ENCODE data around the gene XAGE1B. TPM values are rescaled to one million over a fixed set of nuclear protein-coding genes. Genes with fewer than 3 reads are reported as not detected.

XAGE1B gene
- total and polyA plus RNA-seq, 2 of the 8 experiments (the other 6 are each of a cell fraction or from before 2014, with no cell fraction given), result not detected

GRCh38 chrX:52509916-52510315, 6.9 kb downstream of the XAGE1B start:
- no peak overlapping the region for H3K4me2 ChIP-seq (ENCODE audit: insufficient read depth in 1 of 2, low read depth in 2 of 2, low read length in 2 of 2)
- ChIA-PET CTCF (ENCODE audit: partially characterized antibody) (no interaction called here), POLR2A (ENCODE audit: partially characterized antibody) (no interaction called here)
- no peak overlapping the region for H2BK15ac ChIP-seq (ENCODE audit: low read length)
- no peaks in the 10 kb centered on the region for H4K20me1 ChIP-seq (replicated peaks in 1 of 2; ENCODE audit: control insufficient read depth in 1 of 2, insufficient read depth in 2 of 2, low read length in 2 of 2)
- no peak overlapping the region for H4K5ac ChIP-seq (ENCODE audit: insufficient read length, low read depth, low read length)
- DNase-seq (ENCODE audit: low read depth in 1 of 2, low spot score in 2 of 2) (no peak), FAIRE-seq (no peak)
- H2BK120ac ChIP-seq (replicated peaks; ENCODE audit: low read depth, low read length), result no peak overlapping the region
- H4K8ac ChIP-seq (ENCODE audit: extremely low read depth, insufficient read depth, low read length), result no peak overlapping the region
- no peaks in the 10 kb centered on the region for H3K9me3 ChIP-seq (ENCODE audit: insufficient read depth in 2 of 2, low read depth in 1 of 2, low read length in 1 of 2)
- H4K91ac ChIP-seq (replicated peaks; ENCODE audit: insufficient read length, low read length), result no peak overlapping the region
- no peak overlapping the region for H3K18ac ChIP-seq (ENCODE audit: extremely low read depth, low read length)
- H2AFZ ChIP-seq (ENCODE audit: low read length), result no peak overlapping the region
- H3K14ac ChIP-seq (ENCODE audit: insufficient read length), result no peak overlapping the region
- H2BK5ac ChIP-seq (ENCODE audit: low read depth, low read length), result no peak overlapping the region
- H3K4me3 ChIP-seq (ENCODE audit: extremely low read depth in 1 of 4, insufficient read depth in 2 of 4, low read depth in 3 of 4, low read length in 4 of 4), result no peak overlapping the region
- no peak overlapping the region for H3K27ac ChIP-seq (ENCODE audit: low read depth, low read length)
- no peak overlapping the region for H3K9ac ChIP-seq (replicated peaks in 1 of 4; ENCODE audit: extremely low read depth in 1 of 4, low read depth in 3 of 4, low read length in 3 of 4)
- no peak overlapping the region for H3K23ac ChIP-seq (ENCODE audit: insufficient read length)
- H3K79me2 ChIP-seq (ENCODE audit: control insufficient read depth in 1 of 2, insufficient read depth in 2 of 2, low read length in 2 of 2), result no peaks in the 10 kb centered on the region
- no peaks in the 10 kb centered on the region for H3K27me3 ChIP-seq (replicated peaks in 1 of 4; ENCODE audit: control insufficient read depth in 3 of 4, extremely low read depth in 1 of 4, insufficient read depth in 3 of 4, low read length in 3 of 4)
- no peak overlapping the region for H2AK5ac ChIP-seq (ENCODE audit: low read depth, low read length)
- H3K79me1 ChIP-seq (ENCODE audit: low read depth, low read length), result no peaks in the 10 kb centered on the region
- H3K4me1 ChIP-seq (replicated peaks in 1 of 4; ENCODE audit: control insufficient read depth in 3 of 4, insufficient read depth in 4 of 4, low read length in 3 of 4), result no peaks in the 10 kb centered on the region
- H2BK12ac ChIP-seq (ENCODE audit: low read depth, low read length), result no peak overlapping the region
- H3K36me3 ChIP-seq (ENCODE audit: control insufficient read depth in 2 of 4, insufficient read depth in 4 of 4, low read length in 3 of 4), result no peaks in the 10 kb centered on the region
- H3K23me2 ChIP-seq (ENCODE audit: low read depth, low read length), result no peaks in the 10 kb centered on the region; the same call in 1 of the 2 replicates
- H3K56ac ChIP-seq (replicated peaks; ENCODE audit: insufficient read length, low read depth, low read length), result no peak overlapping the region
- 87% methylated on average over 5 of the region's 6 CpGs; no CpG with 5 or more reads in 1 of the 2 experiments for WGBS, 2 experiments (ENCODE audit: extremely low coverage in 1 of 2, insufficient coverage in 1 of 2, insufficient read length in 1 of 2, insufficient replicate concordance in 2 of 2, low coverage in 1 of 2, low lambda C conversion rate in 2 of 2, missing lambda C conversion rate in 1 of 2)
- H3K4ac ChIP-seq (replicated peaks; ENCODE audit: insufficient read length, low read depth, low read length), result no peak overlapping the region
- no peak overlapping the region for H2BK20ac ChIP-seq (ENCODE audit: low read length)
- no peak for TF ChIP-seq CBX5 (IDR thresholded peaks at IDR 0.05; ENCODE audit: low read depth, low read length)
- no peak for TF ChIP-seq BACH1 (IDR thresholded peaks at IDR 0.05; ENCODE audit: low read length)
- TF ChIP-seq EGR1 (IDR thresholded peaks at IDR 0.05; ENCODE audit: borderline replicate concordance, low read depth, low read length), result no peak
- TF ChIP-seq BCL11A (IDR thresholded peaks at IDR 0.05; ENCODE audit: low read depth in 2 of 2, low read length in 2 of 2), result no peak
- TF ChIP-seq SUZ12 (IDR thresholded peaks at IDR 0.05; ENCODE audit: low read length), result no peak
- no peak for TF ChIP-seq SP2 (IDR thresholded peaks at IDR 0.05; ENCODE audit: low read length)
- no peak for TF ChIP-seq E2F6 (IDR thresholded peaks at IDR 0.05)
- TF ChIP-seq RNF2 (IDR thresholded peaks at IDR 0.05; ENCODE audit: borderline replicate concordance, low read depth, low read length, missing control alignments, poor library complexity, severe bottlenecking), result no peak
- TF ChIP-seq TBP (IDR thresholded peaks at IDR 0.05; ENCODE audit: low read depth, low read length), result no peak

Measured in H1 (cell line).